ENCODE results near the gene DYNLT4.
"Not testable (repeated sequence)": the region's sequence is repeated elsewhere in the genome, so short reads cannot be mapped to it uniquely, and the experiment has no call there.

The DYNLT4 gene

DNA sequence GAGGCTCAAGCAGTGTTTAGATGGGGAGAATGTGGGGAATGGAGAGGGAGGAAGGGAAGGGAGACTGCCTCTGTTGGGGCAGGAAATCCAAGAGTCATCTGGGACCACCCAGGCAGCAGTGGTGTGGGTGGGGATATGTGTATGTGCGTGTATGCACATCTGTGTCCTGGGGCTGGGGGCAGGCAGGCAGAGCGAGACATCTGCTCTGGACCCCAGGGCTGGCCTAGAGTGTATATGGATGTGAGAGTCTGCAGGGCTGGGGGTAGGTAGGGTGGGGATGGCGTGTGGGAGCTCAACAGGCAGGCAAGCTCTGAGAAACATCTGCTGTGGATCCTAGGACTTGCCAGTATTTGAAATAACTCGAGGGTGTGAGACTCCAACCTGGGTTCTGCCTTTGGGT is 32.4 kb upstream of the DYNLT4 start:
- no peak for DNase-seq (ENCODE audit: extremely low spot score)
- CTCF ChIA-PET, result no interaction called here
- POLR2A ChIA-PET, result no interaction called here
- TF ChIP-seq L3MBTL2 (conservative IDR thresholded peaks at IDR 0.05) (no peak), ARNT (IDR thresholded peaks at IDR 0.05) (no peak), FOXM1 (IDR thresholded peaks at IDR 0.05; ENCODE audit: borderline replicate concordance) (no peak), HDGF (IDR thresholded peaks at IDR 0.05; ENCODE audit: borderline replicate concordance) (no peak), SUZ12 (IDR thresholded peaks at IDR 0.05) (no peak), ELF4 (IDR thresholded peaks at IDR 0.05) (no peak), SP1 (IDR thresholded peaks at IDR 0.05) (no peak), LEF1 (IDR thresholded peaks at IDR 0.05; ENCODE audit: borderline replicate concordance) (no peak), BHLHE40 (IDR thresholded peaks at IDR 0.05; ENCODE audit: borderline replicate concordance) (no peak), ZNF384 (IDR thresholded peaks at IDR 0.05) (no peak), NFRKB (IDR thresholded peaks at IDR 0.05) (no peak), TARDBP (IDR thresholded peaks at IDR 0.05) (no peak), FOXK2 (IDR thresholded peaks at IDR 0.05) (no peak), FOXA1 (IDR thresholded peaks at IDR 0.05) (no peak), CTBP1 (IDR thresholded peaks at IDR 0.05; ENCODE audit: borderline replicate concordance) (no peak)
- TF ChIP-seq, protein P1, sequence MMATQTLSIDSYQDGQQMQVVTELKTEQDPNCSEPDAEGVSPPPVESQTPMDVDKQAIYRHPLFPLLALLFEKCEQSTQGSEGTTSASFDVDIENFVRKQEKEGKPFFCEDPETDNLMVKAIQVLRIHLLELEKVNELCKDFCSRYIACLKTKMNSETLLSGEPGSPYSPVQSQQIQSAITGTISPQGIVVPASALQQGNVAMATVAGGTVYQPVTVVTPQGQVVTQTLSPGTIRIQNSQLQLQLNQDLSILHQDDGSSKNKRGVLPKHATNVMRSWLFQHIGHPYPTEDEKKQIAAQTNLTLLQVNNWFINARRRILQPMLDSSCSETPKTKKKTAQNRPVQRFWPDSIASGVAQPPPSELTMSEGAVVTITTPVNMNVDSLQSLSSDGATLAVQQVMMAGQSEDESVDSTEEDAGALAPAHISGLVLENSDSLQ (IDR thresholded peaks at IDR 0.05), result no peak

DNA sequence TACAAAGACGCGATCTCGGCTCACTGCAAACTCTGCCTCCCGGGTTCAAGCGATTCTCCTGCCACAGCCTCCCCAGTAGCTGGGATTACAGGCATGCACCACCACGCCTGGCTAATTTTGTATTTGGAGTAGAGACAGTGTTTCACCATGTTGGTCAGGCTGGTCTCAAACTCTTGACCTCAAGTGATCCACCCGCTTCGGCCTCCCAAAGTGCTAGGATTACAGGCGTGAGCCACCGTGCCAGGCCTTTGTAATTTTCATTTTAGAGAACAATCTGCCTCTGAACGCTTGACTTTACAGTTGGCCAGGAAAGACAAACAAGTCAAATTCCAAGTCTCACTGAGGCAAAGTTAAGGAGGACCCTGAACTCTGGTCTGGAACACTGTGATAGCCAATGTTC is 31.1 kb upstream of the DYNLT4 start:
- CTCF ChIA-PET; DNase-seq (ENCODE audit: extremely low spot score): not testable (repeated sequence)
- POLR2A ChIA-PET, result interaction anchor here (1.0 kb wide), 1 partner anchor 63 kb away, joined by 3 read pairs; the partner anchor contains the start of gene RPS8

DNA sequence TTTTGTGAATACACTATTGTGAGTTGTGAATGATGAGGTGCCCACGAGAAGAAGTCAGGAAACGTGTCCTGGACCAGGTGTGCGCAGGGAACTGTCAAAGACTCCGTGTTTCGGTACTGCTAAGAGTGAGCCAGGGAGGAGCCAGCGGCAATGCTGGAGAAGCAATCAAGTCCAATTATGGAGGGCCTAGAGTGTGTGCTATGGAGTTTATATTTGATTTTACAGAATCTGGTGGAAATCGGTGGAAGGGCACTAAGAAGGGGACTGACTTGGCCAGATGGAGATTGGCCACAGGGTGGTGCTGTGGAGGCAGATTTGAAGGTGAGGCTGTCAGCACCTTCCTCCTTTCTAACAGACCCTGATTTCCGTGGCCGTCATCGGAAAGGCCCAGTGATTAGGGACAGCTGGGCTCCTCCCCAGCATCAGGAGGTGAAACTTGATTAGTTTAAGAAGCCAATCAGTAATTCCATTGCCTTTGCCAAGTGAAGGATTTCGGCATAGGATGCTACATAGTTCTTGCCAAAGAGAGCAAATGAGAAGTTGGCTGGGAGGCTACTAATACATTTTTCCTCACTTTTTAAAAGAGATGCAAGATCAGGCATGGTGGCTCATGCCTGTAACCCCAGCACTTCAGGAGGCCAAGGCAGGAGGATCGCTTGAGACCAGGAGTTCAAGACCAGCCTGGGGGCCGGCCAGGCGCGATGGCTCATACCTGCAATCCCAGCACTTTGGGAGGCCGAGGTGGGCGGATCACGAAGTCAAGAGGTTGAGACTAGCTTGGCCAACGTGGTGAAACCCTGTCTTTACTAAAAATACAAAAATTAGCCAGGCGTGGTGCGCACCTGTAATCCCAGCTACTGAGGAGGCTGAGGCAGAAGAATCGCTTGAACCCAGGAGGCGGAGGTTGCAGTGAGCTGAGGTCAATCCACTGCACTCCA is 28.9 kb upstream of the DYNLT4 start:
- ChIA-PET POLR2A (interaction anchor here (1.7 kb wide), 1 partner anchor 176 kb away, joined by 4 read pairs; the partner anchor contains the start of gene UROD), CTCF (interaction anchor here (0.6 to 1.3 kb wide), 3 partner anchors 15 to 175 kb away, joined by 3 read pairs; partner anchors contain the start of gene HECTD3)
- peak; percentile 83 for DNase-seq (ENCODE audit: extremely low spot score)
- TF ChIP-seq, protein P1 (IDR thresholded peaks at IDR 0.05), result 0 out of 2 replicates have a peak, but pooled peaks have one; percentile 6
- no peak for TF ChIP-seq FOXK2 (IDR thresholded peaks at IDR 0.05)

DNA sequence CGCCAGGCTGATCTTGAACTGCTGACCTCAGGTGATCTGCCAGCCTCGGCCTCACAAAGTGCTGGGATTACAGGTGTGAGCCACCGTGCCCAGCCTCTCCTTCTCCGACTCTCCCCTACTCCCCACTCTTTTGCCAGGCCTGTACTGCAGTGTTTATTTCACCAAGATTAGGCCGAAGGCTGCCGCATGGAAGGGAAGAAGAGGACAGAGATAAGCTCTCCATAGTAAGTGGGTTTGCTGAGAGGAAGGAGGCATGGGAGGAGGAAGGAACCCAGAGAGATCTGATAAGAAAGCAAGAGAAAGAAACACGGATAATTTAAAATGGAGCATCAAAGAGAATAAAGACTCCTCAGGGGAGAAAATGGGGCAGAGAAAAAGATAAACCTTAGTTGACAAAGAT is 27.2 kb upstream of the DYNLT4 start:
- TF ChIP-seq FOXM1 (IDR thresholded peaks at IDR 0.05; ENCODE audit: borderline replicate concordance) (no peak), TARDBP (IDR thresholded peaks at IDR 0.05) (no peak), ZNF384 (IDR thresholded peaks at IDR 0.05) (no peak), ELF4 (IDR thresholded peaks at IDR 0.05) (no peak), HDGF (IDR thresholded peaks at IDR 0.05; ENCODE audit: borderline replicate concordance) (no peak), L3MBTL2 (conservative IDR thresholded peaks at IDR 0.05) (no peak), FOXA1 (IDR thresholded peaks at IDR 0.05) (no peak), SP1 (IDR thresholded peaks at IDR 0.05) (no peak), FOXK2 (IDR thresholded peaks at IDR 0.05) (no peak), BHLHE40 (IDR thresholded peaks at IDR 0.05; ENCODE audit: borderline replicate concordance) (no peak), LEF1 (IDR thresholded peaks at IDR 0.05; ENCODE audit: borderline replicate concordance) (no peak), ARNT (IDR thresholded peaks at IDR 0.05) (no peak), NFRKB (IDR thresholded peaks at IDR 0.05) (no peak), CTBP1 (IDR thresholded peaks at IDR 0.05; ENCODE audit: borderline replicate concordance) (no peak), SUZ12 (IDR thresholded peaks at IDR 0.05) (no peak)
- TF ChIP-seq, protein P1 (IDR thresholded peaks at IDR 0.05), result no peak
- CTCF ChIA-PET, result no interaction called here
- POLR2A ChIA-PET, result interaction anchor here (1.3 kb wide), 1 partner anchor 15 kb away, joined by 4 read pairs; no protein-coding TSS in a partner anchor
- no peak for DNase-seq (ENCODE audit: extremely low spot score)

DNA sequence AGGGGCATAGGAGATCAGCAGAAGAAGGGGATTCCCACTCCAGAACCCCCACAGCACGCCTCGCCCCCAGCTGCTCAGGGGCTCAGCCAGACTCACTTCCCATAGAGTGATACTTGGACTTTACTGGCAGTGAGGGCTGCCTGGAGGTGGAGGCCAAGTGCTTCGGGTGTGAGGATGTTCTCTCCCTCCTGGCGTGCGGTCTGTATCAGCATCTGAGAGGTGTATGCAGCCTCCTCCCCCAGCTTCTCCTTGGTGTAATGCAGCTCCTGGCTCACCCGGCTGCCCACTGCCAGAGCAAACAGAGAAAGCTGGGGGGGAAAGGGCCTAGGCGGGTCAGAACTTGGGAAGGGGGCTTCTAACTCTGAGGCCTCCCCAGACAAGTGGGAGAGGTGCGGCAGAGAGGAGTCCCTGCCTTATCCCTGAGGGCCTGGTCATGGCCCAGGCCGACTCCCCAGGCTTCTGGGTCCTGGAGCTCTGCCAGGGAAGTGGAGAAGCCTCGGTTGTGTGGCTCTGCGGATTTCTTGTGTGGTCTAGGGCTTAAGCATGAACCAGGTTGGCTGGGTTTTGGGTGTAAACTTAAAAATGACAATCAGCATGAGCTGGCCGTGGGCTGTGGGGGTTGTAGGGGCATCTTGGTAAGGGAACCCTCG is 25.0 kb upstream of the DYNLT4 start:
- TF ChIP-seq FOXA1 (IDR thresholded peaks at IDR 0.05), result no peak
- no peak for TF ChIP-seq BHLHE40 (IDR thresholded peaks at IDR 0.05; ENCODE audit: borderline replicate concordance)
- no peak for TF ChIP-seq L3MBTL2 (conservative IDR thresholded peaks at IDR 0.05)
- no peak for TF ChIP-seq SP1 (IDR thresholded peaks at IDR 0.05)
- no peak for TF ChIP-seq LEF1 (IDR thresholded peaks at IDR 0.05; ENCODE audit: borderline replicate concordance)
- TF ChIP-seq FOXM1 (IDR thresholded peaks at IDR 0.05; ENCODE audit: borderline replicate concordance), result no peak
- no peak for TF ChIP-seq FOXK2 (IDR thresholded peaks at IDR 0.05)
- no peak for TF ChIP-seq CTBP1 (IDR thresholded peaks at IDR 0.05; ENCODE audit: borderline replicate concordance)
- no peak for TF ChIP-seq HDGF (IDR thresholded peaks at IDR 0.05; ENCODE audit: borderline replicate concordance)
- TF ChIP-seq SUZ12 (IDR thresholded peaks at IDR 0.05), result no peak
- TF ChIP-seq ARNT (IDR thresholded peaks at IDR 0.05), result no peak
- ChIA-PET CTCF (interaction anchor here (0.5 to 1.0 kb wide), 3 partner anchors 10 to 1768 kb away, joined by 3 to 5 read pairs (median 4); partner anchors contain the start of gene PTCH2), POLR2A (interaction anchor here (0.7 to 5.1 kb wide), 4 partner anchors 12 to 659 kb away, joined by 3 to 34 read pairs (median 3); partner anchors contain the start of genes RPS8 and TESK2)
- no peak for DNase-seq (ENCODE audit: extremely low spot score)

Measured in HEK293T (cell line).